IMR-90 (cell line): ENCODE measurements around the gene ORAI1. TPM values are rescaled to one million over a fixed set of nuclear protein-coding genes. Genes with fewer than 3 reads are reported as not detected.

Experiments
- ATAC-seq: fragments of 200-7000 bp; cut with Tn5 transposase; 2 replicates; pipeline ENCODE4 v1.9.1; 2020; ENCODE audit warnings: low read depth, mild to moderate bottlenecking, moderate library complexity
- BruUV-seq: library from RNA; stranded (reverse); fragments of 400-500 nt; replicated peaks from 2 replicates; lab custom pipeline; 2021; lab: Mats Ljungman, UMichigan
- CTCF ChIA-PET: fragments of 300-600 bp; formaldehyde crosslinking; extraction: SDS; loops from one replicate; lab custom pipeline; 2021; ENCODE audit warnings: antibody characterized with exemption; lab: Yijun Ruan, JAX
- POLR2A ChIA-PET: fragments of 300-600 bp; sonication (Branson Sonifier 250); formaldehyde crosslinking; loops from one replicate; lab custom pipeline; 2022; ENCODE audit warnings: antibody characterized with exemption; ENCODE audit not compliant: unreplicated experiment; lab: Charles Lee
- DNase-seq: peaks from one replicate; pipeline ENCODE4 v3.0.0; 2013
- H2AFZ ChIP-seq: replicated peaks from 2 replicates; pipeline ENCODE3; 2013; ENCODE audit warnings: low read length, mild to moderate bottlenecking; ENCODE audit not compliant: poor library complexity
- H2AK5ac ChIP-seq: 2 replicates; pipeline ENCODE4 v1.6.1; 2013; ENCODE audit warnings: low read depth, low read length, inconsistent platforms
- H2AK9ac ChIP-seq: replicated peaks from 2 replicates; pipeline ENCODE3; 2013; ENCODE audit warnings: mild to moderate bottlenecking, low read depth, low read length, moderate library complexity; ENCODE audit not compliant: poor library complexity
- H2BK120ac ChIP-seq: 2 replicates; pipeline ENCODE4 v1.6.1; 2013; ENCODE audit warnings: low read depth, low read length, inconsistent platforms
- H2BK15ac ChIP-seq: 3 replicates; pipeline ENCODE4 v1.6.1; 2013; ENCODE audit warnings: low read depth, low read length, inconsistent platforms
- H2BK20ac ChIP-seq: 2 replicates; pipeline ENCODE4 v1.6.1; 2013; ENCODE audit warnings: low read depth, mild to moderate bottlenecking, inconsistent platforms, low read length, moderate library complexity
- H2BK5ac ChIP-seq: 2 replicates; pipeline ENCODE4 v1.6.1; 2013; ENCODE audit warnings: mild to moderate bottlenecking, low read depth, low read length, inconsistent platforms; ENCODE audit not compliant: poor library complexity, severe bottlenecking
- H3K14ac ChIP-seq: replicated peaks from 2 replicates; pipeline ENCODE4 v1.6.1; 2013; ENCODE audit warnings: low read depth, low read length, inconsistent platforms
- H3K18ac ChIP-seq: 2 replicates; pipeline ENCODE4 v1.6.1; 2013; ENCODE audit warnings: low read depth, low read length, control low read depth
- H3K23ac ChIP-seq: 2 replicates; pipeline ENCODE4 v1.6.1; 2013; ENCODE audit warnings: low read depth, low read length, inconsistent platforms
- H3K27ac ChIP-seq: 2 replicates; pipeline ENCODE4 v1.5.1; 2013; ENCODE audit warnings: mild to moderate bottlenecking, control low read depth, low read length; ENCODE audit not compliant: insufficient read depth
- H3K27me3 ChIP-seq: 2 replicates; pipeline ENCODE4 v1.6.1; 2013; ENCODE audit warnings: low read length; ENCODE audit not compliant: control insufficient read depth, insufficient read depth
- H3K36me3 ChIP-seq: 2 replicates; pipeline ENCODE4 v1.6.1; 2013; ENCODE audit warnings: low read length, mixed read lengths; ENCODE audit not compliant: control insufficient read depth, insufficient read depth
- H3K4ac ChIP-seq: 2 replicates; pipeline ENCODE4 v1.6.1; 2013; ENCODE audit warnings: low read depth, low read length, inconsistent platforms
- H3K4me1 ChIP-seq: 2 replicates; pipeline ENCODE4 v1.6.1; 2013; ENCODE audit warnings: low read length, mixed read lengths; ENCODE audit not compliant: control insufficient read depth, insufficient read depth
- H3K4me2 ChIP-seq: 2 replicates; pipeline ENCODE4 v1.6.1; 2013; ENCODE audit warnings: low read depth, mild to moderate bottlenecking, control low read depth, low read length, moderate library complexity
- H3K4me3 ChIP-seq: 2 replicates; pipeline ENCODE4 v1.5.1; 2013; ENCODE audit warnings: low read depth, mild to moderate bottlenecking, control low read depth, low read length, moderate library complexity; ENCODE audit not compliant: insufficient read depth
- H3K56ac ChIP-seq: 2 replicates; pipeline ENCODE4 v1.6.1; 2013; ENCODE audit warnings: low read length, inconsistent platforms; ENCODE audit not compliant: insufficient read depth; ENCODE audit errors: extremely low read depth
- H3K79me1 ChIP-seq, 2 experiments: 2 replicates each; pipeline ENCODE4 v1.6.1; 2013; ENCODE audit warnings: low read length in 2 of 2, inconsistent platforms in 1 of 2, low read depth in 1 of 2
- H3K9ac ChIP-seq: 2 replicates; pipeline ENCODE4 v1.6.1; 2013; ENCODE audit warnings: low read depth, low read length, control low read depth
- H3K9me1 ChIP-seq: 2 replicates; pipeline ENCODE4 v1.6.1; 2013; ENCODE audit warnings: low read length, inconsistent platforms; ENCODE audit not compliant: insufficient read depth
- H3K9me3 ChIP-seq: 2 replicates; pipeline ENCODE4 v1.6.1; 2013; ENCODE audit warnings: low read length; ENCODE audit not compliant: control insufficient read depth, insufficient read depth
- H4K20me1 ChIP-seq: 2 replicates; pipeline ENCODE4 v1.6.1; 2013; ENCODE audit warnings: low read length, inconsistent platforms; ENCODE audit not compliant: insufficient read depth
- H4K5ac ChIP-seq: 2 replicates; pipeline ENCODE4 v1.6.1; 2013; ENCODE audit warnings: mild to moderate bottlenecking, low read depth, low read length, control low read depth
- H4K8ac ChIP-seq, 2 experiments: 2 replicates each; pipeline ENCODE4 v1.6.1; 2013; ENCODE audit warnings: low read depth in 2 of 2, low read length in 2 of 2, control low read depth in 1 of 2, inconsistent platforms in 1 of 2
- H4K91ac ChIP-seq: 2 replicates; pipeline ENCODE4 v1.6.1; 2013; ENCODE audit warnings: low read depth, low read length, inconsistent platforms; ENCODE audit not compliant: insufficient read depth
- BHLHE40 ChIP-seq: fragments of 150-350 bp; IDR thresholded peaks from 2 replicates; pipeline ENCODE4 v1.6.1; 2016; ENCODE audit warnings: mild to moderate bottlenecking, low read depth, low read length
- CEBPB ChIP-seq: IDR thresholded peaks from 2 replicates; pipeline ENCODE4 v1.6.1; 2012; ENCODE audit warnings: low read depth, low read length, improper control_type of control experiment
- CHD1 ChIP-seq: IDR thresholded peaks from 2 replicates; pipeline ENCODE4 v1.6.1; 2012; ENCODE audit warnings: low read depth, low read length, improper control_type of control experiment
- FOS ChIP-seq: fragments of 150-350 bp; IDR thresholded peaks from 2 replicates; pipeline ENCODE4 v1.6.1; 2016; ENCODE audit warnings: low read depth, low read length
- MAZ ChIP-seq: IDR thresholded peaks from 2 replicates; pipeline ENCODE4 v1.6.1; 2012; ENCODE audit warnings: low read depth, mild to moderate bottlenecking, low read length, improper control_type of control experiment, moderate library complexity, borderline replicate concordance
- NFE2L2 ChIP-seq: fragments of 150-350 bp; IDR thresholded peaks from 2 replicates; pipeline ENCODE4 v1.6.1; 2016; ENCODE audit warnings: low read depth, mild to moderate bottlenecking, low read length
- POLR2A ChIP-seq: IDR thresholded peaks from 2 replicates; pipeline ENCODE4 v1.6.1; 2012; ENCODE audit warnings: mild to moderate bottlenecking, low read depth, low read length
- RAD21 ChIP-seq: IDR thresholded peaks from 2 replicates; pipeline ENCODE4 v1.6.1; 2012; ENCODE audit warnings: low read length, improper control_type of control experiment
- SMC3 ChIP-seq: fragments of 150-350 bp; IDR thresholded peaks from 2 replicates; pipeline ENCODE4 v1.6.1; 2016; ENCODE audit warnings: low read depth, mild to moderate bottlenecking, antibody characterized with exemption, low read length, moderate library complexity
- WGBS, 2 experiments: methylation state at CpG; one replicate each; pipeline versions ENCODE4 v1.1.5 to v1.1.7; 2013; ENCODE audit warnings: missing lambda C conversion rate in 2 of 2; ENCODE audit not compliant: insufficient read length in 1 of 2; ENCODE audit errors: extremely low coverage in 2 of 2; 5-methylcytosine and 5-hydroxymethylcytosine counted together
- dilution Hi-C: fragments of 300-500 bp; cut with HindIII; formaldehyde crosslinking; loops from one replicate; pipeline ENCODE4 v1.14.3; 2018; ENCODE audit warnings: low sequenced_read_pairs; ENCODE audit not compliant: unreplicated experiment
- in situ Hi-C: fragments of 300-500 bp; cut with MboI; formaldehyde crosslinking; loops from 3 replicates; pipeline ENCODE4 v1.14.3; 2019; ENCODE audit warnings: low sequenced_read_pairs, inconsistent platforms, mixed read lengths
- intact Hi-C: fragments of 100-400 bp; cut with micrococcal nuclease; formaldehyde crosslinking; loops from 2 replicates; pipeline ENCODE4 v1.10.0; 2022
- polyA plus RNA-seq, 3 experiments: library from polyadenylated mRNA; depleted of rRNA; stranded (reverse); fragments of >200 nt; gene quantifications; 2 replicates each; pipeline ENCODE4 v1.2.3, GENCODE V29; 2012; ENCODE audit warnings: low replicate concordance in 1 of 3
- total RNA-seq: library from RNA; depleted of rRNA; stranded (reverse); fragments of >200 nt; gene quantifications from 2 replicates; pipeline ENCODE4 v1.2.3, GENCODE V29; 2012
- TF ChIP-seq, protein P1 (sequence below): fragments of 150-350 bp; IDR thresholded peaks from 2 replicates; pipeline ENCODE4 v1.6.1; 2016; ENCODE audit warnings: low read depth, mild to moderate bottlenecking, low read length, moderate library complexity, borderline replicate concordance
- TF ChIP-seq, protein P2 (sequence below): fragments of 150-350 bp; IDR thresholded peaks from 2 replicates; pipeline ENCODE4 v1.6.1; 2017; ENCODE audit warnings: mild to moderate bottlenecking, antibody characterized with exemption, low read length, low read depth

The ORAI1 gene
- total and polyA plus RNA-seq, 2 of the 4 experiments (the other 2 are of a cell fraction), result 3.9 to 22.7 TPM

- Histone ChIP-seq H3K9me1 (0 out of 2 replicates have a peak, but pooled peaks cover 3% of the 10 kb centered on the region), H3K14ac (no peak overlapping the region), H4K8ac (no peak overlapping the region), H3K4ac (no peak overlapping the region), H3K4me2 (no peak overlapping the region), H2AK9ac (no peak overlapping the region), H2BK15ac (no peak overlapping the region), H3K27ac (no peak overlapping the region), H2AK5ac (no peak overlapping the region), H3K4me1 (no peaks in the 10 kb centered on the region), H2BK20ac (no peak overlapping the region), H3K27me3 (no peaks in the 10 kb centered on the region), H2BK5ac (no peak overlapping the region), H2AFZ (no peak overlapping the region), H3K56ac (no peak overlapping the region), H3K18ac (no peak overlapping the region), H3K4me3 (no peak overlapping the region), H3K36me3 (no peaks in the 10 kb centered on the region), H3K79me1 (0 out of 4 replicates have a peak, but pooled peaks cover 0 to 4% of the 10 kb centered on the region in 2 experiments), H2BK120ac (no peak overlapping the region), H4K5ac (no peak overlapping the region), H4K91ac (no peak overlapping the region), H3K9me3 (no peaks in the 10 kb centered on the region), H3K23ac (no peak overlapping the region), H4K20me1 (no peaks in the 10 kb centered on the region), H3K9ac (no peak overlapping the region)
- WGBS, 2 experiments, result no CpG with 5 or more reads among the region's 5 CpGs
- no TSS peak for BruUV-seq
- TF ChIP-seq FOS (no peak), RAD21 (no peak), CEBPB (no peak), BHLHE40 (no peak), POLR2A (no peak), NFE2L2 (no peak), MAZ (no peak), CHD1 (no peak), SMC3 (no peak)
- TF ChIP-seq, protein P1, sequence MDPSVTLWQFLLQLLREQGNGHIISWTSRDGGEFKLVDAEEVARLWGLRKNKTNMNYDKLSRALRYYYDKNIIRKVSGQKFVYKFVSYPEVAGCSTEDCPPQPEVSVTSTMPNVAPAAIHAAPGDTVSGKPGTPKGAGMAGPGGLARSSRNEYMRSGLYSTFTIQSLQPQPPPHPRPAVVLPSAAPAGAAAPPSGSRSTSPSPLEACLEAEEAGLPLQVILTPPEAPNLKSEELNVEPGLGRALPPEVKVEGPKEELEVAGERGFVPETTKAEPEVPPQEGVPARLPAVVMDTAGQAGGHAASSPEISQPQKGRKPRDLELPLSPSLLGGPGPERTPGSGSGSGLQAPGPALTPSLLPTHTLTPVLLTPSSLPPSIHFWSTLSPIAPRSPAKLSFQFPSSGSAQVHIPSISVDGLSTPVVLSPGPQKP, result no peak
- TF ChIP-seq, protein P2, sequence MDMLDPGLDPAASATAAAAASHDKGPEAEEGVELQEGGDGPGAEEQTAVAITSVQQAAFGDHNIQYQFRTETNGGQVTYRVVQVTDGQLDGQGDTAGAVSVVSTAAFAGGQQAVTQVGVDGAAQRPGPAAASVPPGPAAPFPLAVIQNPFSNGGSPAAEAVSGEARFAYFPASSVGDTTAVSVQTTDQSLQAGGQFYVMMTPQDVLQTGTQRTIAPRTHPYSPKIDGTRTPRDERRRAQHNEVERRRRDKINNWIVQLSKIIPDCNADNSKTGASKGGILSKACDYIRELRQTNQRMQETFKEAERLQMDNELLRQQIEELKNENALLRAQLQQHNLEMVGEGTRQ, result no peak
- in situ Hi-C loops (no loop called here), intact Hi-C loops (no loop called here), dilution Hi-C loops (no loop called here)
- ChIA-PET CTCF (no interaction called here), POLR2A (no interaction called here)
- DNase-seq (no peak), ATAC-seq (no peak)
Observed at GRCh38 chr12:121649322-121649721, 23.0 kb downstream of the ORAI1 start.
